ENCODE results near the gene PGM1.

Gene PGM1

DNA sequence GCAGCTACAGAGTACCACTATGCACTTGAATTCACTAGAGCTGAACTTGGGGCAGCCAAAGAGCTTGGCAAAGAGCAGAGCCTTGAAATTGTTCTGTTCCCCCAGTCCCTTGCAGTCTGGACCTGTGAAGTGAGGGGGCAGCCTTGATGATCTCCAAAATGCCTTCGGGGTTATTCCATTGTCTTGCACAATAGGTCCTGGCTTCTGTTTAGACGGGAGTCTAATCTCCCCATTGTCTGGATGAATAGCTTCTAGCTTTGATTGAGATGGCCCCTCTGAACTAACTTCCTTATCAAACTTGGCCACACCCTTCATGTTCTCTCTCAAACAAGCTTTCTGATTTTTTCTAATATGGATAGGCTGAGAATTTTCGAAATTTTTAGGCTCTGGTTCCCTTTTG lies 72.6 kb downstream of the PGM1 start:
- Histone ChIP-seq H3K4me3 (ENCODE audit: low read depth, low read length) (no peak overlapping the region), H3K27me3 (no peaks in the 10 kb centered on the region), H3K4me1 (no peaks in the 10 kb centered on the region), H3K9me3 (no peaks in the 10 kb centered on the region), H3K36me3 (no peaks in the 10 kb centered on the region)
- TF ChIP-seq, protein P1, sequence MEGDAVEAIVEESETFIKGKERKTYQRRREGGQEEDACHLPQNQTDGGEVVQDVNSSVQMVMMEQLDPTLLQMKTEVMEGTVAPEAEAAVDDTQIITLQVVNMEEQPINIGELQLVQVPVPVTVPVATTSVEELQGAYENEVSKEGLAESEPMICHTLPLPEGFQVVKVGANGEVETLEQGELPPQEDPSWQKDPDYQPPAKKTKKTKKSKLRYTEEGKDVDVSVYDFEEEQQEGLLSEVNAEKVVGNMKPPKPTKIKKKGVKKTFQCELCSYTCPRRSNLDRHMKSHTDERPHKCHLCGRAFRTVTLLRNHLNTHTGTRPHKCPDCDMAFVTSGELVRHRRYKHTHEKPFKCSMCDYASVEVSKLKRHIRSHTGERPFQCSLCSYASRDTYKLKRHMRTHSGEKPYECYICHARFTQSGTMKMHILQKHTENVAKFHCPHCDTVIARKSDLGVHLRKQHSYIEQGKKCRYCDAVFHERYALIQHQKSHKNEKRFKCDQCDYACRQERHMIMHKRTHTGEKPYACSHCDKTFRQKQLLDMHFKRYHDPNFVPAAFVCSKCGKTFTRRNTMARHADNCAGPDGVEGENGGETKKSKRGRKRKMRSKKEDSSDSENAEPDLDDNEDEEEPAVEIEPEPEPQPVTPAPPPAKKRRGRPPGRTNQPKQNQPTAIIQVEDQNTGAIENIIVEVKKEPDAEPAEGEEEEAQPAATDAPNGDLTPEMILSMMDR (IDR thresholded peaks at IDR 0.05; ENCODE audit: low read depth, low read length) = no peak
- no peak for DNase-seq

DNA sequence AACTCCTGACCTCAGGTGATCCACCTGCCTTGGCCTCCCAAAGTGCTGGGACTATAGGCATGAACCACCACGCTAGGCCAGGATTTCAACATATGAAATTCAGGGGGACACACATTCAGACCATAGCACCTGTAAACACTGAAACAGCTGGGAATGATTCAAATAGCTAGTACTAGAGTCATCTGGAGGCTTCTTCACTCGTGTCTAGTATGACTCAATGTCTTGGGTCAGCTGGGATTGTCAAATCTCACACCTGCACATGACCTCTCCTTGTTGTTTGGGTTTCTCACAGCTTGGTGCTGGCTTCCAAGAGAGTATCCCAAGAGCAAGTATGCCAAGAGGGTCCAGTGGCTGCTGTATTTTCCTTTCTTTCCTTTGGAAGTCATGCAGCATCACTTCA lies 75.1 kb downstream of the PGM1 start:
- Histone ChIP-seq H3K4me3 (ENCODE audit: low read depth, low read length) (no peak overlapping the region), H3K36me3 (no peaks in the 10 kb centered on the region), H3K27me3 (no peaks in the 10 kb centered on the region), H3K4me1 (no peaks in the 10 kb centered on the region), H3K9me3 (no peaks in the 10 kb centered on the region)
- TF ChIP-seq, protein P1 (IDR thresholded peaks at IDR 0.05; ENCODE audit: low read depth, low read length) = no peak
- DNase-seq = no peak

DNA sequence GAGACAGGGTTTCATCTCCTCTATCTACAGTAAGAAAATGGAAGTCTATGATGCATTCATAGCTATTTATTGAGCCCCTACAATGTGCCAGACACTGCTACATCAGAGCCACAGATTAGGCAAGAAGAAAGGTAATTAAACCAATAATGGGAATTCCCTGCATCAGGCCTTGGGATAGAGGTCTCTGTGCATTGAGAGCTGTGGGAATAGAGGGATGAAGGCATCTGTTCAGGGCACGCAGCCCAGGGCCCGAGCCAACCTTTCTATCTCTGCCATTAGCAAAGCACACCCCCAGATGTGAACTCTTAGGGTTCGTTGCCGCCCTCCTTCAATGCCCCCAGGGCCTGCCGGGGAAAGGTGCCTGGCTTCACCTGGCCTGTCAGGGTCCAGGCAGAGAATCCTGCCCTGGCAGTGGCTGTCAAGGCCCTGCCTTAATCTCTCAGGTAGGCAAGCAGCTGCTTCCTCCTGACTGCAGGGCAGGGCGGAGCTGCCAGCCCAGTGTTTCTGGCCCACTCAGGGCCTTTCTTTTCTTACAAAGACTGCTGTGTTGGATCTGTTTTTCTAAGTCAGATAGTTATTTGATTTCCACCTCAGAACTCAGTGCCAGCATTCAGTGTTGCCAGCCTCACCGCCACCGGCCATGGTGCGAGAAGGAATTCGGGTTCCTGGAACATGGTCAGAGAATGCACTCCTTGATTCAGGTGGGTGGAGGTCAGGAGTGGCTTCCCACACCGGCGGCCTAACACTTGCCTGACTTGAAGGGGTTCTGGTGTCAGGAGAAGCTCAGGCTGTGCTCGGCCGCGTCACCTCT lies 76.1 kb downstream of the PGM1 start:
- TF ChIP-seq, protein P1 (IDR thresholded peaks at IDR 0.05; ENCODE audit: low read depth, low read length) = no peak
- H3K27me3 ChIP-seq = no peaks in the 10 kb centered on the region
- H3K4me3 ChIP-seq (ENCODE audit: low read depth, low read length) = no peak overlapping the region
- DNase-seq = no peak
- no peaks in the 10 kb centered on the region for H3K4me1 ChIP-seq
- no peaks in the 10 kb centered on the region for H3K36me3 ChIP-seq
- no peaks in the 10 kb centered on the region for H3K9me3 ChIP-seq

DNA sequence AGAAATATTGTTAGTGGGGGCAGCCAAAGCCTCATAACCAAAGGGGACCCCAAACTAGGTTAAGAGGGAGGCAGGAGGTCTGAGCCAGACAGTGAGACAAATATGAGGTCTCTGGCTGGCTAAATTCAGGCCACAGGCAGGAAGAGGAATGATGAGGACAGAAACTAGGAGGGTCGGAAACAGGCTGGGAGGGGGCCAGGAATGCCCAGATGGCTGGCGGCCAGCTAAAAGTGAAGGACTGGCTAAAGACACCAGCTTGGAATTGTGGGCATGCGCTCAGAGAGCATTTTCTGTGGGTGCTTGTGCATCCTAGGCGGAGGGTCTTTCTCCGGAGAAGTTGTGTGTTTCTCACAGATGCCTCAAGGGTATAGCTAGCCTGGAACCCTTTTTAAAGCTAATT lies 77.0 kb downstream of the PGM1 start:
- TF ChIP-seq, protein P1 (IDR thresholded peaks at IDR 0.05; ENCODE audit: low read depth, low read length) = no peak
- no peak overlapping the region for H3K4me3 ChIP-seq (ENCODE audit: low read depth, low read length)
- H3K9me3 ChIP-seq = no peaks in the 10 kb centered on the region
- H3K27me3 ChIP-seq = no peaks in the 10 kb centered on the region
- H3K36me3 ChIP-seq = no peaks in the 10 kb centered on the region
- DNase-seq = no peak
- H3K4me1 ChIP-seq = no peaks in the 10 kb centered on the region

DNA sequence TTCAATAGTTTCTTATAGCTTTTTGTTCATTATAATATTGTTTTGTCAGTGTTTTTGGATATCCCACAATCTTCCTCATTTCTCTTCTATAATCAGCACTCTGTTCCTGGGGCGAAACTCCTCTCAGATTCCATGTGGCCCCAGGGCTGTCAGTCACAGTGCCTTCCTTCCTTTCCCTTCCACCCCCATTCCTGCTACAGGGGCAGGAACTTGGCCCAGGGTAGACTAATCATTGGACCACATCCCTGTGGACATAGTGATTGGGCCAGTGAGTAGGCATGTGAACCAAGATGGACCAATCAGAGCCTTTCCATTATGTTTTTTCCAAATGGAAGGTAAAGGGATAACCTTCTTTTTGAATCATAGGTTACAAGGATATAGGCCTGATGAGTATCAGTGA lies 78.3 kb downstream of the PGM1 start:
- no peaks in the 10 kb centered on the region for H3K27me3 ChIP-seq
- no peaks in the 10 kb centered on the region for H3K36me3 ChIP-seq
- TF ChIP-seq, protein P1 (IDR thresholded peaks at IDR 0.05; ENCODE audit: low read depth, low read length) = no peak
- no peak overlapping the region for H3K4me3 ChIP-seq (ENCODE audit: low read depth, low read length)
- no peaks in the 10 kb centered on the region for H3K9me3 ChIP-seq
- H3K4me1 ChIP-seq = no peaks in the 10 kb centered on the region
- peak; percentile 12 for DNase-seq

DNA sequence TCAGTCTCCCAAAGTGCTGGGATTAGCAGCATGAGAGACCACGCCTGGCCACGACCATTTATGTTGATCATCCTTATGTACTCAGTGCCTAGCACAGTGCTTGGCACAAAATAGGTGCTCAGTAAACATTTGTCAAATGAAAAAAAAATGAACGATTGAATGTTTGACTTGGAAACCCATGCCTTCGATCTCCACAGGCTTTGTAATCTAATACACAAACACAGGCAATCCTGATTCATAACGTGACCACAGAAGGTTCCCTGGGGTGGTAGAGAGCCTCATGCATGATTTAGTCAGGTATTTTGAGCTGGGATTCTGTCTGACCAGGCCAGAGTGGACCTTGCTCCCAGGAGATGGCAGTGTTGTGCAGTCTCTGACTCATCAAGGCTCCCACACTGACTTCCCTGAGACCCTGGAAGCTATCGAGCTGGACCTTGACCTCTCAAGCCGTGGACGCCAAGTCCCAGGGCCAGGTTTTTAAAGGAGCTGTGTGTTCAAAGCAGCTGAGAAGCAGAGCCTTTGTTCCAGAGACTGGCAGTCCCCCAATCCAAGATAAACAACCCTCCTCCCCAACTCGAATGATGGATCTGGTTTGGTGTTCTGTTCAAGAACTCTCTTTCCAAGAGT lies 81.1 kb downstream of the PGM1 start:
- Histone ChIP-seq H3K4me3 (ENCODE audit: low read depth, low read length) (no peak overlapping the region), H3K36me3 (no peaks in the 10 kb centered on the region), H3K9me3 (no peaks in the 10 kb centered on the region), H3K4me1 (no peaks in the 10 kb centered on the region), H3K27me3 (no peaks in the 10 kb centered on the region)
- TF ChIP-seq, protein P1 (IDR thresholded peaks at IDR 0.05; ENCODE audit: low read depth, low read length) = peak; percentile 70
- DNase-seq = peak; percentile 59

All from BE2C (cell line).